Upper lobe of left lung (tissue), 4 donors: ENCODE measurements around the gene ADAM19.

Experiments
- CTCF ChIP-seq, 6 experiments: fragments of 450-650 bp in 4 of 6; fragments of 200-600 bp in 2 of 6; sonication (generic) in 2 of 6; IDR thresholded peaks; one replicate each; pipeline ENCODE4 v1.5.1; 2016 to 2019; ENCODE audit warnings: antibody characterized with exemption in 6 of 6
- EP300 ChIP-seq, 4 donors: sonication (generic); formaldehyde crosslinking; IDR thresholded peaks; one replicate each; pipeline ENCODE4 v1.5.1; 2017; ENCODE audit warnings: antibody characterized with exemption in 4 of 4, control low read depth in 2 of 4
- POLR2A ChIP-seq, 4 donors: fragments of 450-650 bp; IDR thresholded peaks; one replicate each; pipeline ENCODE4 v1.5.1; 2016 to 2017; ENCODE audit warnings: antibody characterized with exemption in 4 of 4, mild to moderate bottlenecking in 2 of 4
- POLR2AphosphoS5 ChIP-seq, 2 donors: sonication (generic); formaldehyde crosslinking; IDR thresholded peaks; one replicate each; pipeline ENCODE4 v1.5.1; 2017; ENCODE audit warnings: antibody characterized with exemption in 2 of 2

DNA sequence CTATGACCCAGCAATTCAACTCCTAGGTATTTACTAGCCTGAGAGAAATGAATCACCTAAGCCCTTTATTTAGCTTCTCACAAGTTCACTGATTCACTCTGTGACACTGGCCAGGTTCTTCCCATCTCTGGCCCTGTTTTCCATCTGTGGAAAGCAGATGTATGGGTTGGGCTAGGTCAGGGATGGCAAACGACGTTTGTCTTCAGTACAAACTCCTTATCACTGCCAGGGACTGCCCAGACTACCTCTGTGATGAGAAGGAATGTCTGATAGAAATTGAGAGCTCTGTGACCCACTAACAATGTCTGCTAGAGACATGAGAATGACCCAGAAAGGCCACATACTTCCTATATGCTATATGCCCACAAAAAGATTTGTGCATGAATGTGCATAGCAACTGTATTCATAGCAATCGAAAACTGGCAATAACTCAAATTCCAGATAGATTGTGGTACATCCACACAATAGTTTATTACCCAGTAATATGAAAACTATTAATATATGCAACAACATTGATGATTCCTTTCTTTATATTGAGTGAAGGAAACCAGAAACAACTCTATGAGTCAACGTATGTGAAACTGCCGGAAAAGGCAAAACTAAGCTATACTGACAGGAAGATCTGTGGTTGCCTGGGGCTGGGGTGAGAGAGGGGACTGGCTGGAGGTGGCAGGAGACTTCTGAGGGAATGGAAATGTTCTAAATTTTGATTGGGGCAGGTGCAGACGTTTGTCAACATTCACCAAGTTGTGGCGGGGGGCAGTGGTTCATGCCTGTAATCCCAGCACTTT lies 32.0 kb upstream of the ADAM19 start:
- TF ChIP-seq CTCF (IDR thresholded peaks at IDR 0.05), result no peak
- no peak for TF ChIP-seq EP300 (IDR thresholded peaks at IDR 0.05)
- no peak for TF ChIP-seq POLR2A (IDR thresholded peaks at IDR 0.05)
- TF ChIP-seq POLR2AphosphoS5 (IDR thresholded peaks at IDR 0.05), result no peak
